Activated naive CD4-positive, alpha-beta T cell treated with anti-CD3 and anti-CD28 coated beads for 36 hours (primary cell): ENCODE measurements around the gene FBXL16. TPM values are rescaled to one million over a fixed set of nuclear protein-coding genes. Genes with fewer than 3 reads are reported as not detected.

Experiments used
- CTCF ChIA-PET: fragments of 350-600 bp; sonication (Branson Sonifier 250); formaldehyde crosslinking; loops from one replicate; lab custom pipeline; 2021; ENCODE audit warnings: antibody characterized with exemption; lab: Charles Lee
- DNase-seq: peaks from one replicate; pipeline ENCODE4 v3.0.0-alpha.2; 2020
- H3K27ac Mint-ChIP-seq: one replicate; pipeline ENCODE4 v1.8.0; 2021; ENCODE audit warnings: mild to moderate bottlenecking, mixed read lengths
- H3K27me3 Mint-ChIP-seq: one replicate; pipeline ENCODE4 v1.8.0; 2021; ENCODE audit warnings: low read depth, mixed read lengths
- H3K36me3 Mint-ChIP-seq: one replicate; pipeline ENCODE4 v1.8.0; 2021; ENCODE audit warnings: low read depth, mixed read lengths
- H3K4me1 Mint-ChIP-seq: one replicate; pipeline ENCODE4 v1.8.0; 2021; ENCODE audit warnings: low read depth, mixed read lengths
- H3K4me3 Mint-ChIP-seq: one replicate; pipeline ENCODE4 v1.8.0; 2021; ENCODE audit warnings: mild to moderate bottlenecking, moderate library complexity, mixed read lengths
- H3K9me3 Mint-ChIP-seq: one replicate; pipeline ENCODE4 v1.8.0; 2021; ENCODE audit warnings: mixed read lengths
- intact Hi-C: fragments of 100-400 bp; cut with micrococcal nuclease; formaldehyde crosslinking; loops from one replicate; pipeline ENCODE4 v1.15.1; 2023
- total RNA-seq, 2 experiments: library from RNA; stranded (reverse); gene quantifications; one replicate each; pipeline ENCODE4 v1.2.3, GENCODE V29; 2021

Gene FBXL16
- total RNA-seq, 2 experiments from 2014 or later: 3.7 to 5.7 TPM

DNA sequence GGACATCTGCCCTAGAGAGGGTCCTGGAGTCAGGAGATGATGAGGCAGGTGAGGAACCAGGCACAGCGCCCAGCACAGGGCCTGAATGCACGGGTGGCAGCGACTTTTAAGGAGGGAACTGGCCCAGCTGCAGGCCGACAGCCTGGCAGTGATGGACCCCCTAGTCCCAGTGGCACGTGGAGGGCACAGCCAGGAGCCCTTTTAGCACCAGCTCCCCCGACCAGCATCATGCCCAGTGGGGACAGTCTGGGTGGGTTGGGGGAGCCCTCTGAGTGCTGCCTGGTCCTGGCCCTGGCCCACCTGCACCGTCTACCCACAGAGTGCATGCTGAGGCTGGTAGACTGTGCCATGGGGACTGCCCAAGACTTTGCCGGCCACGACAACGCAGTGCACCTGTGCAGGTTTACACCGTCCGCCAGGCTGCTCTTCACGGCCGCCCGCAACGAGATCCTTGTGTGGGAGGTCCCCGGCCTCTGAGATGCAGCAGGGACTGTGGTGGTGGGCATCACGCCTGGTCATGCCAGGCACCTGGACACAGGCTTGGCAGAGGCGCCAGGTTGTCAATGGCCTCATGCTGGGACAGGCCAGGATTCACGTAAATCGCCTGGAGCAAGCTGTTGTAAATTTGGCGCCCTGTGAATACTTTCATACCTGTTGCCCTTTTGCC is 38.4 kb downstream of the FBXL16 start:
- Mint-ChIP-seq H3K4me1 (peaks cover 11% of the 10 kb centered on the region), H3K4me3 (peak overlapping the region; percentile 78)
- DNase-seq: no peak

DNA sequence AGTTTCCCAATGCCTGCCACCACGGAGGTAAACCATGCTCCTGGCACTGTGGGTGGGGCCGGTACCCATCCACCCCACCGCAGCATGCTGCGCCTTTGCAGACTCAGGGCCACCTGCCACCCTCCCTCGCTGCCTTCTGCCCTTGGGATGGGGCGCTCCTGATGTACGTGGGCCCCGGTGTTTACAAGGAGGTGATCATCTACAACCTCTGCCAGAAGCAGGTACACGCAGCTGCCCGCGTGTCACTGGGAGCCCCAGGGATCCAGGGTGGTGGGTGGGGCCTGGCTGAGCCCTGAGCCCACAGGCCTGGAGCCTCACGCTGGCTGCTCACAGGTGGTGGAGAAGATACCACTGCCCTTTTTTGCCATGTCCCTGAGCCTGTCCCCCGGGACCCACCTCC is 39.0 kb downstream of the FBXL16 start:
- Mint-ChIP-seq H3K4me3 (no peak overlapping the region), H3K9me3 (no peaks in the 10 kb centered on the region), H3K4me1 (peaks cover 11% of the 10 kb centered on the region), H3K36me3 (peaks cover 13% of the 10 kb centered on the region), H3K27me3 (no peaks in the 10 kb centered on the region), H3K27ac (no peak overlapping the region)
- DNase-seq: no peak
- CTCF ChIA-PET: no interaction called here
- intact Hi-C loops: loop anchor here (5.0 kb wide), 1 partner anchor 274 kb away; no protein-coding TSS in a partner anchor

More for the DNA sequence above, 38.4 kb downstream of the FBXL16 start:
- intact Hi-C loops: loop anchor here (1.0 to 5.0 kb wide), 2 partner anchors 18 to 275 kb away; partner anchors contain the start of gene WDR90
- Mint-ChIP-seq H3K27ac (peak overlapping the region; percentile 83), H3K9me3 (no peaks in the 10 kb centered on the region), H3K36me3 (peaks cover 13% of the 10 kb centered on the region), H3K27me3 (no peaks in the 10 kb centered on the region)
- CTCF ChIA-PET: interaction anchor here (0.6 to 1.6 kb wide), 5 partner anchors 9 to 475 kb away, joined by 3 read pairs; no protein-coding TSS in a partner anchor

DNA sequence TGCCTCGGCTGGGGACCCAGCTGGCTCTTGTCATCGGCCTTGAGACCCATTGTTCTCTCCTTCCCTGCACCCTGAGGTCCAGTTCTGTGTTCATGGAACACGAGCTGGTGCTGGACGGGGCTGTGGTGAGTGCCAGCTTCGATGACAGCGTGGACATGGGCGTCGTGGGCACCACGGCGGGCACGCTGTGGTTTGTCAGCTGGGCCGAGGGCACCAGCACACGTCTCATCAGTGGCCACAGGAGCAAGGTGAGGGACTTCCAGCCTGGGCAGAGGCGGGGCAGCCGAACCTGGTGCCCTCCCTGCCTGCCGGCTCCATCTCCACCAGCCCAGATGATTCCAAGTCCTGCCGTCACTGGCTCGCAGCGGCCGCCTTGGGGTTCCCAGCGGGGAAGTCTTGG is 43.0 kb downstream of the FBXL16 start:
- intact Hi-C loops: no loop called here

DNA sequence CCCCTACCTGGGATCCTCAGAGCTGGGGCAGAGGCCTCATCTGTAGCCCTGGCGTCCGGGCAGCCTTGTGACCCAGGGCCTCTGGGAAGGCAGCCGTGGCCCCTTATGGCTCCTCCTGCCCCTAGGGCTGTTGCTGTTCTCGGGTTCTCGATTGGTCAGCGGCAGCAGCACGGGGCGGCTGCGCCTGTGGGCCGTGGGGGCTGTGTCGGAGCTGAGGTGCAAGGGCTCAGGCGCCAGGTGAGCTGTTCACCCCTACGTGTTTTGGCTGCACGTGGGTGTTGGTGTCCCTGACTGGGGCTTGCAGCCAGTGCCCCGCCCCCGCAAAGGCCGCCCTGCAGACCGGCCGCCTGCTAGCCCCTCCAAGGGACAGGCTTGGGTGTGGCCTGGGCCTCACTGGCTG is 43.5 kb downstream of the FBXL16 start:
- peaks cover 3% of the 10 kb centered on the region for H3K36me3 Mint-ChIP-seq
- H3K4me1 Mint-ChIP-seq: peaks cover 4% of the 10 kb centered on the region
- intact Hi-C loops: no loop called here
- no peaks in the 10 kb centered on the region for H3K9me3 Mint-ChIP-seq
- H3K27ac Mint-ChIP-seq: no peak overlapping the region
- H3K4me3 Mint-ChIP-seq: no peak overlapping the region
- CTCF ChIA-PET: no interaction called here
- DNase-seq: no peak
- no peaks in the 10 kb centered on the region for H3K27me3 Mint-ChIP-seq

More for the DNA sequence above, 43.0 kb downstream of the FBXL16 start:
- Mint-ChIP-seq H3K27me3 (no peaks in the 10 kb centered on the region), H3K27ac (no peak overlapping the region), H3K9me3 (no peaks in the 10 kb centered on the region), H3K4me3 (no peak overlapping the region), H3K4me1 (peaks cover 6% of the 10 kb centered on the region), H3K36me3 (peaks cover 3% of the 10 kb centered on the region)
- no peak for DNase-seq
- CTCF ChIA-PET: no interaction called here

DNA sequence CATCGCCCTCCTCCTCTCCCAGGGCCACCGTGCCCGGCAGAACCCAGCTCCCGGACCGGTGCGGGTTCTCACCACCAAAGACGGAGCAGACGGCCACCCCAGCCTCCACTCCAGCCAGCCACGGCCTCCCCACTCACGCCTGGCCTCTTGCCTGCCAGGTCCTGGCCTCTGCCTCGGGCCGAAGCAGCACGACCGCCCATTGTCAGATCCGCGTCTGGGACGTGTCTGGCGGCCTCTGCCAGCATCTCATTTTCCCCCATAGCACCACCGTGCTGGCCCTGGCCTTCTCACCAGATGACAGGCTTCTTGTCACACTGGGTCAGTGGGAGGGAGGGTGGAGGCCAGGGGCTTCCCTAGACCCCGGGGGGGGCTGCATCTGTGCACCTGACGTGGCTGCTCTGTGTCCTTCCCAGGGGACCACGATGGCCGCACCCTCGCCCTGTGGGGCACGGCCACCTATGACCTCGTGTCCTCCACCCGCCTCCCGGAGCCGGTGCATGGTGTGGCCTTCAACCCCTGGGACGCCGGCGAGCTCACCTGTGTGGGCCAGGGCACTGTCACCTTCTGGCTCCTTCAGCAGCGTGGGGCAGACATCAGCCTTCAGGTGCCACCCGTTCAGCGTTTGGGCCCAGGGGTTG is 44.3 kb downstream of the FBXL16 start:
- Mint-ChIP-seq H3K27me3 (no peaks in the 10 kb centered on the region), H3K27ac (no peak overlapping the region), H3K4me3 (no peak overlapping the region), H3K9me3 (no peaks in the 10 kb centered on the region), H3K36me3 (peaks cover 3% of the 10 kb centered on the region), H3K4me1 (peaks cover 4% of the 10 kb centered on the region)
- DNase-seq: no peak
- CTCF ChIA-PET: no interaction called here
- intact Hi-C loops: no loop called here

DNA sequence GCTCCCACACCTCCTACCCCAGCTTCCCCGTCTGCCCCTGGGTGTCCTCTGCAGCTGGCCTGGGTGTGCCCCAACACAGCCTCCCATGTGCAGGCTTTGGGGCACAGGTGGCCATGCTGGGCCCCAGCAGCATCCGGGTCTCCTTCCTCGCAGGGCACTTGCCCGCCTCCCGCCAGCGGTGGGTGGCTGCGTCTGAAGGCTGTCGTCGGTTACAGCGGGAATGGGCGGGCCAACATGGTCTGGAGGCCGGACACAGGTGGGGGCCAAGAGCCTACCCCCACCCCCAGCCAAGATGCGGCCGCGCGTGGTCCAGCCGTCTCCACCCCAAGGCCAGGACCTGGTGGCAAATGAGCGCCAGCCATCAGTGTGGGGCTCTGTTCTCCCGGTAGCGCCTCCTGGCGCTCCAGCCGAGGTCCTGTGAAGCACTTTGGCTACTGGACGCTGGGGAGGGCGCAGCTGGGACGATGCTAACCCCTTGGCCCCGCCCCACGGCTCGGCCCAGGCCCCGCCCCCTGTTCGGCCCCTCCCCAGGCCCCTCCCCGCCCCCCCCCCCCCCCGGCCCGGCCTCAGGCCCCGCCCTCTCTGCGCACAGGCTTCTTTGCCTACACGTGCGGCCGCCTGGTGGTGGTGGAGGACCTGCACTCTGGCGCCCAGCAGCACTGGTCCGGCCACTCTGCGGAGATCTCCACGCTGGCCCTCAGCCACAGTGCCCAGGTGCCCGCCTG is 45.0 kb downstream of the FBXL16 start:
- CTCF ChIA-PET: interaction anchor here (1.0 kb wide), 1 partner anchor 9 kb away, joined by 3 read pairs; no protein-coding TSS in a partner anchor
- Mint-ChIP-seq H3K9me3 (no peaks in the 10 kb centered on the region), H3K4me3 (no peak overlapping the region), H3K4me1 (peaks cover 4% of the 10 kb centered on the region), H3K27ac (no peak overlapping the region), H3K27me3 (no peaks in the 10 kb centered on the region), H3K36me3 (peaks cover 3% of the 10 kb centered on the region)
- intact Hi-C loops: no loop called here
- peak; percentile 63 for DNase-seq

DNA sequence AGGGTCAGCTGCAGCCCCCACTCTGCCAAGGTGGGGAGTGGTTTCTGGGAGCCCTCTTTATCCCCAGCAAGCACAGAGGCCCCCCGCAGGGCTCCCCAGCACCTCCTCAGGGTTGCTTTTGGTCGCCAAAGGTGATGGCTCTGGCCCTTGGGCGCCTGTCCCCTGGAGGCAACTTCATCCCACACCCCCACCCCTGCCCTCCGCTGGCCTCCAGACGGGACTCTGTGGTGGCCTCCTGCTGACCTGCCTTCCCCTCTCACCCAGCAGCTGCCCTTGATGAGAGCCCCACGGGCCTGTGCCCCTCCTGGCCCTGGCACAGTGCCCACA is 45.5 kb downstream of the FBXL16 start:
- Mint-ChIP-seq H3K27ac (no peak overlapping the region), H3K4me3 (no peak overlapping the region), H3K36me3 (peaks cover 3% of the 10 kb centered on the region), H3K27me3 (no peaks in the 10 kb centered on the region), H3K4me1 (peaks cover 4% of the 10 kb centered on the region), H3K9me3 (no peaks in the 10 kb centered on the region)
- CTCF ChIA-PET: interaction anchor here (1.0 kb wide), 1 partner anchor 9 kb away, joined by 3 read pairs; no protein-coding TSS in a partner anchor
- DNase-seq: no peak
- intact Hi-C loops: no loop called here

DNA sequence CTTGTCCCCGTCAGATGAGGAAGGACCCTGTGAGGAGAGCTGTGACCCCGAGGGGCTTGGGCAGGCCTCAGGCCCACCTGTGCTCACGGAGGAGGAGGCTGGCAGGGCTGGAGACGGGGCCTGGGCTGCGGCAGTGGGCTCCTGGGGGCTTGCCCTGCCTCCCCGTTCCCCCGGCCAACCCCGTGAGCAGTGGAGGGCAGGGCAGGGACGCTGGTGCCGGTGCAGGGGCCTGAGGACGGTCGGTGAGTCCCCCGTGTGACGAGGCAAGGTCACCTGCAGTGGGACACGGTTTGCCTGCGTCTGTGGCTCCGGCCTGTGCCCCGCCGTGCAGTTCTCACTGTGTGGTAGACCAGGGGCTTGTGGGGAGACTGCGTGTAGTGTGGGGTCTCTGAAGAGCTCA is 46.0 kb downstream of the FBXL16 start:
- peaks cover 4% of the 10 kb centered on the region for H3K4me1 Mint-ChIP-seq
- CTCF ChIA-PET: interaction anchor here (1.0 kb wide), 1 partner anchor 8 kb away, joined by 3 read pairs; no protein-coding TSS in a partner anchor
- H3K9me3 Mint-ChIP-seq: no peaks in the 10 kb centered on the region
- H3K27ac Mint-ChIP-seq: no peak overlapping the region
- no peak overlapping the region for H3K4me3 Mint-ChIP-seq
- intact Hi-C loops: no loop called here
- DNase-seq: no peak
- H3K27me3 Mint-ChIP-seq: no peaks in the 10 kb centered on the region
- H3K36me3 Mint-ChIP-seq: peaks cover 3% of the 10 kb centered on the region

DNA sequence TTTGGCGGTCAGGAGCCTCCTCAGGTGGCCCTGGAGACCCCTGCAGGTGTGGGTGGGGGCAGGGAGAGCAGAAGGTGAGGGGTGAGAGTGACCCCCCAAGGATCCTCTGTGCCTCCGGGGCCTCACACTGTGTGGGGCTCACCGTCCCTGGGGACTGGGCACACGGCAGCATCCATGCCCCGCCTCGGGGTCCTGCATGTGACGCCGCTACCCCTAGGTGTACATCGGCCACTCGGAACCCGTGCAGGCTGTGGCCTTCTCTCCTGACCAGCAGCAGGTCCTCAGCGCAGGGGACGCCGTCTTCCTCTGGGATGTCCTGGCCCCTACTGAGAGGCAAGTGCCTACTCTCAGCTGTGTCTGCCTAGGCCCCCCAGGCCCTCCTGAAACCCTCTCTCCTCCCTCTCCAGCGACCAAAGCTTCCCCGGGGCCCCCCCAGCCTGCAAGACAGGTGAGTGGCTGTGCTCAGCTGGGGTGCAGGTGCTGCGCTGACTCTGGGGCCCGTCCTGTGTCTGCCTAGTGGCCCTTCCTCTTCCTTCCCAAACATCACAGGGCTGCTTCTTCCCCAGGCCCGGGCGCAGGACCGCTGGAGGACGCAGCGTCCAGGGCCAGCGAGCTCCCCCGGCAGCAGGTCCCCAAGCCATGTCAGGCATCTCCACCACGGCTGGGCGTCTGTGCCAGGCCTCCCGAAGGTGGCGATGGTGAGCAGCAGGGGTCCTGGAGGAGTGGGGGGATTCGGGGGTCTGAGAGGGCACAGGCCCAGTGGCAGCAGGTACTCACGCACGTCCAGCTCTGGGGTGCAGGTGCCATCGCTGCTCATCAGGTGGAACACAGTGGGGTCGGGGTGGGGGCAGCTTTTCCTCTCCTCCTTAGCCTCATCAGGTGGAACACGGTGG is 46.7 kb downstream of the FBXL16 start:
- Mint-ChIP-seq H3K27ac (no peak overlapping the region), H3K9me3 (no peaks in the 10 kb centered on the region), H3K4me1 (peaks cover 4% of the 10 kb centered on the region), H3K27me3 (no peaks in the 10 kb centered on the region), H3K4me3 (no peak overlapping the region), H3K36me3 (peaks cover 2% of the 10 kb centered on the region)
- no peak for DNase-seq
- intact Hi-C loops: no loop called here
- CTCF ChIA-PET: no interaction called here

DNA sequence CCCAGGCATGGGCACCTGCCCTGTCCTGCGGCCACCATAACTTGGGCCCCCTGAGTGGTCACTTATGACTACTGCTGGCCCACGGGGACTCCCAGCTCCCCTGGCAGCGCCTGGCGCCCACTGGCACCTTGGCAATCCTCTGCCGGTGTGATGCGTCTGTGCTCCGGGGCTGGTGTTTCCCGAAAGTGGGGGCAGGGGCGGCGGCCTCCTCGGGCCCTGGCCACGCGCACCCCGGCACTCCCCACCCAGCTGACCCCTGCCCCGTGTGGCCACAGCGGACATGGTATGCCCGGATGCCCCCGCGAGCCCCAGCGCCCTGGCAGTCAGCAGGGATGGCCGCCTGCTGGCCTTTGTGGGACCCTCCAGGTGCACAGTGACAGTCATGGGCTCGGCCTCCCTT is 48.1 kb downstream of the FBXL16 start:
- CTCF ChIA-PET: interaction anchor here (1.3 kb wide), 1 partner anchor 10 kb away, joined by 3 read pairs; the partner anchor contains the start of gene RHOT2
- Mint-ChIP-seq H3K27ac (no peak overlapping the region), H3K9me3 (no peaks in the 10 kb centered on the region), H3K4me1 (peaks cover 4% of the 10 kb centered on the region), H3K4me3 (no peak overlapping the region), H3K36me3 (no peaks in the 10 kb centered on the region), H3K27me3 (no peaks in the 10 kb centered on the region)
- no peak for DNase-seq
- intact Hi-C loops: no loop called here

DNA sequence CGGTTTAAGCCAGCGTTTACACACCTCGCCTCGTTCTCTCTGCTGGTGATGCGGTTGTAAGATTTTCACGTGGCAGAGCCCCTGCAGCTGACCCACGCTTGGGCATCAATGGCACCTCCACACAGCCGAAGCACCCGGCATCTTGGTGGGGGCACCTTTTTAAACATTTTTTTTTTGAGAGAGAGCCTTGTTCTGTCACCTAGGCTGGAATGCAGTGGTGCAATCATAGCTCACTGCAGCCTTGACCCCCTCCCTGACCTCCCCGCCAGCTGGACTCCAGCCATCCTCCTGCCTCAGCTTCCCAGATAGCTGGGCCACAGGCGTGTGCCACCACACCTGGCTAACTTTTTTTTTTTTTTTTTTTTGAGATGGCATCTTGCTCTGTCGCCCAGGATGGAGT is 51.6 kb downstream of the FBXL16 start:
- no peak for DNase-seq
- Mint-ChIP-seq H3K27me3 (no peaks in the 10 kb centered on the region), H3K9me3 (no peaks in the 10 kb centered on the region), H3K36me3 (no peaks in the 10 kb centered on the region), H3K27ac (no peak overlapping the region), H3K4me3 (no peak overlapping the region), H3K4me1 (peaks cover 7% of the 10 kb centered on the region)
- CTCF ChIA-PET: interaction anchor here (0.5 kb wide), 1 partner anchor 472 kb away, joined by 3 read pairs; no protein-coding TSS in a partner anchor
- intact Hi-C loops: no loop called here
